MG63 (cell line): ENCODE data around the gene MACROD1. TPM values are rescaled to one million over a fixed set of nuclear protein-coding genes. Genes with fewer than 3 reads are reported as not detected.
"Not testable (repeated sequence)": the region's sequence is repeated elsewhere in the genome, so short reads cannot be mapped to it uniquely, and the experiment has no call there.

ENCODE experiments used
- DNase-seq: peaks from one replicate; pipeline ENCODE4 v3.0.0-alpha.2; 2020
- H3K27me3 ChIP-seq: fragments of 250-450 bp; sonication (Bioruptor Pico); 2 replicates; pipeline ENCODE4 v1.5.1; 2020; ENCODE audit warnings: mild to moderate bottlenecking, moderate library complexity
- H3K36me3 ChIP-seq: fragments of 250-450 bp; sonication (Bioruptor Pico); 2 replicates; pipeline ENCODE4 v1.5.1; 2020; ENCODE audit warnings: mild to moderate bottlenecking, moderate library complexity
- H3K4me3 ChIP-seq: fragments of 250-450 bp; sonication (Bioruptor Pico); 2 replicates; pipeline ENCODE4 v1.5.1; 2020; ENCODE audit warnings: mild to moderate bottlenecking, moderate library complexity
- H3K9me3 ChIP-seq: fragments of 250-450 bp; sonication (Bioruptor Pico); 2 replicates; pipeline ENCODE4 v1.5.1; 2020; ENCODE audit warnings: mild to moderate bottlenecking, moderate library complexity
- total RNA-seq: library from RNA; depleted of rRNA; stranded (reverse); fragments of >200 nt; shearing (Covaris generic); gene quantifications from 2 replicates; pipeline ENCODE4 v1.2.3, GENCODE V29; 2014; ENCODE audit warnings: low replicate concordance

MACROD1 gene
- total RNA-seq, 1 experiment from 2014 or later = 44.1 TPM

DNA sequence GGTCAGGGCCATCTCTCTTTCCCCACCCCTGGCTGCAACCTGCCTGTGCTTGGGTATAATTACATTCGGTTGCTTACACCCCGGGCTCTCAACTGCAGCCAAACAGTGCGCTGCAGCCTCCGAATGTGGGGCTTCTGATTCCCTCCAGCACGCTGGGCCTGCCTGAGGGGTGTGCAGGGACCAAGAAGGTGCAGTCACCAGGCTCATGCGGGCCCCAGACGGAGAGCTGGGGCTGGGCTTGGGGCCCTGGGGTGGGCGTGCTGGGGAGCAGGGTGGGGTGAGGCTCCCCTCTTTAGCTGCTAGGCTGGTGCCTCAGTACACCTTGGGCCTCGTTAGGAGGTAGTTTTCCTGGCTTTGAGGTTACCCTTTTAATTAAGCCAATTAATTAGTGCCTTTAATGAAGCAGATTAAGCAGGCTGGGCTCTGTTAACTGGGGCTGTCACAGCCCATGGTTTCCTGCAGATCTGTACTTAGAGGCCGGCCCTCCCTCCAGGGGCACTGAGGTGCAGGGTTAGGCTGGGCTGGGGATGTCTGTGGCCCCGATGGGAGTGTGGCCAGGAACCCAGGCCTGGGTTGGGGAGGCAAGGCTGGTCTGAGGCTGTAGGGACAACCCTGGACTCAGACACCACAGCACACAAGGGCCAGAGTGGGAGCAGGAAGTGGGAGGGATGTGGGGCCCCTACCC, 112.8 kb downstream of the MACROD1 start:
- no peak for DNase-seq
- H3K9me3 ChIP-seq = no peaks in the 10 kb centered on the region
- no peaks in the 10 kb centered on the region for H3K36me3 ChIP-seq
- H3K4me3 ChIP-seq = no peak overlapping the region
- H3K27me3 ChIP-seq = no peaks in the 10 kb centered on the region

DNA sequence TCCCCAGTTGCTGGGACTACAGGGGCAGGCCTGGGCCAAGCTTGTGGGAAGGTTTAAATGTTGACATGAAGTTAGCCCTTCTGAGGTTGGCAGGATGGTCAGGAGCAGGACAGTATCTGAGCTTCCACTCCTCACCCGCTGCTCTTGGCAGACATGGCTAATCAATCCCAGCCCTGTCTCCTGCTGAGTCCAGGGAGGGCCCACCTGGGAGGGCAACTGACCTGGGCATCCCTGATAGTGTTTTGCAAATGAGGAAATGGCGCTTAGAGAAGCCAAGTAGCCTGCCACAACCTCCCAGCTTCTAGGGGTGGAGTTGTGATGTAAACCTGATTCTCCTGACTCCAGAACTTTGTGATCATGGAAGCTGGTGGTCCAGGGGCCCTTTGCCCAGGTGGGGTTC, 113.5 kb downstream of the MACROD1 start:
- Histone ChIP-seq H3K9me3 (no peaks in the 10 kb centered on the region), H3K27me3 (no peaks in the 10 kb centered on the region), H3K4me3 (no peak overlapping the region), H3K36me3 (no peaks in the 10 kb centered on the region)
- no peak for DNase-seq

DNA sequence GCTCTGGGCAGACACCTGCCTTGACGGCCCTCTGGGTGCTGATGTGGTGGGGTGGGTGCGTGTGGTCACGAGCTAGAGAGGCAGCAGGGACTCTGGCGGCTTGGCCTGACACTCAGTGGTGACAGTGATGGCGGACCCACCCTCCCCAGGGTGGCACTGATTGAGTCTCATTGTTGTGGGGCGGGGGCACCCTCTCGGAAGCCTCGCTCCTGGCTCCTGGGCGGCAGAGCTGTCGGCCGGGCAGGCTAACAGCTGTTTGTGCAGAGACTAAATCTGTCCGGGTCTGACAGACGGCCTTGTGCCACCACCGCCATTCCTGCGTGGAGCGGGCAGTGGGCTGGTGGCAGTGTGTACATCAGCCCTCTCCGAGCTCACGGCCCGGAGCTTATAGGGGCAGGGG, 114.6 kb downstream of the MACROD1 start:
- Histone ChIP-seq H3K4me3 (no peak overlapping the region), H3K36me3 (no peaks in the 10 kb centered on the region), H3K9me3 (no peaks in the 10 kb centered on the region), H3K27me3 (no peaks in the 10 kb centered on the region)
- DNase-seq = no peak

DNA sequence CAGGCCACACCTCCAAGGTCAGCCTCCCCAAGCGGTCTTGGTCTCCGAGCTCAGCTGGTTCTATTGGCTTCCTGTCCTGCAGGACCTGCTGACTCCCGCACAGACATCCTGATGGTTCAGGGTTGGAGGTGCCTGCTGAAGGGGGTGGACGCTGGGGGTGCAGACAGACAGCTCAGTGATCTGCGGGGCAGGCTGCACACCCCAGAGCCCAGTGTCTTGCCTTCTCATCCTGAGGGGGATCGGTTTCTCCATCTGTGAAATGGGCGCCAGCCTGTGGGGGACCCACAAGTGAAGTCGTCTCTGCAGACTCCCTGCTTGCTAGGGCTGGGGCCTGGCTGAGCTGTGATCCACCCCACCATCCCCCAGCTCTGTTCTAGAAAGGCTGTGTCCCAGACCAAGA, 116.4 kb downstream of the MACROD1 start:
- H3K36me3 ChIP-seq = no peaks in the 10 kb centered on the region
- DNase-seq = no peak
- H3K4me3 ChIP-seq = no peak overlapping the region
- H3K27me3 ChIP-seq = no peaks in the 10 kb centered on the region
- H3K9me3 ChIP-seq = no peaks in the 10 kb centered on the region

DNA sequence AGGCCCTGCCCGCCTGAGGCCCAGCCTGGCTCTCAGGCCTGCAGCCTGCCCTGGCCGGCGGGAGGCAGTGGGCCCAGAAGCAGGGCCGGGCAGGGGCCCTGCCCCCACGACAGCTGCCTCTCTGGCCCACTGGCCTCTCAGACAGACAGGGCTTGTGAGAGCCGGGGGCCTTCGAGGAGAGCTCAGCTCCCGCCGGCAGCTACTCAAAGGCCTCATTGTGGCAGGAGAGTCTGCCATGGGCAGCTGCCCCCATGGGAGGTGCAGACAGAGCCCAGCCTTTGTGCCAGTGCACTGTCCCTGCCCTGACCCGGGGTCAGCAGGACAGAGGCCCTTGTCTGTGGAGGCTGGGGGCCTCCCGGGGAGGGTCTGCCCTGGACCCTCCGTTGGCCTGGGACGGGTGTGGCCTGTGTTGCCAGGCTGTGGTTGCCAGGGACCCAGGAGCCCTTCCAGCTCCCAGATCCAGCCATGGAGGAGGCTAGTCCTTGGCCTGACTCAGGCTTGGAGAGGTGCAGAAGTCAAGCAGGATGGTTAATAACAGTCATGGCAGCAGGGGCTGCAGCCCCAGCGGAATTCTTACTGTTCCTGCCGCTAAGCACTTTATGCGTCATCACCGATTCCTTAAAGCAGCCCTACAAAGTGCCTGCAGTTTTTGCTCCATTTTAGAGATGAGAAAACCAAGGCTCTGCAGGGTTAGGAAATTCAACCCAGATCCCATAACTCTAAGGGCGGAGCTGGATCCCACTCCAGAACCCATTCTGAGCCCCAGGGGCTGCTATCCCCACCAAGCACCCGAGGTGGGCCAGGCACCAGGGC, 117.7 kb downstream of the MACROD1 start:
- no peaks in the 10 kb centered on the region for H3K9me3 ChIP-seq
- no peaks in the 10 kb centered on the region for H3K27me3 ChIP-seq
- H3K4me3 ChIP-seq = no peak overlapping the region
- no peak for DNase-seq
- H3K36me3 ChIP-seq = no peaks in the 10 kb centered on the region

DNA sequence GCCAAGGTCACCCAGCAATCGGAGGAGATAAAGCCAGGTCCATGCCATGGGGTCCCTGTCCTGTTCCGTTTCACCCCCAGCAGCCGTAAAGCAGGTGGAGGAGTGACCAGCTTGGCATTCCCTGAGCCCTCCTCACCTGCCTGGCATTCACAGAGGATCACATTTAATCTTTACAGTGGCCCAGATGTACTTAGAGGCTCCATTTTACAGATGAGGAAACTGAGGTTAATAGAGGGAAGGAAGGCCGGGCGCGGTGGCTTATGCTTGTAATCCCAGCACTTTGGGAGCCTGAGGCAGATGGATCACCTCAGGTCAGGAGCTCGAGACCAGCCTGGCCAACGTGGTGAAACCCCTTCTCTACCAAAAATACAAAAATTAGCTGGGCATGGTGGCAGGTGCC, 118.5 kb downstream of the MACROD1 start:
- DNase-seq, H3K9me3 ChIP-seq, H3K4me3 ChIP-seq, H3K36me3 ChIP-seq, H3K27me3 ChIP-seq: not testable (repeated sequence)

DNA sequence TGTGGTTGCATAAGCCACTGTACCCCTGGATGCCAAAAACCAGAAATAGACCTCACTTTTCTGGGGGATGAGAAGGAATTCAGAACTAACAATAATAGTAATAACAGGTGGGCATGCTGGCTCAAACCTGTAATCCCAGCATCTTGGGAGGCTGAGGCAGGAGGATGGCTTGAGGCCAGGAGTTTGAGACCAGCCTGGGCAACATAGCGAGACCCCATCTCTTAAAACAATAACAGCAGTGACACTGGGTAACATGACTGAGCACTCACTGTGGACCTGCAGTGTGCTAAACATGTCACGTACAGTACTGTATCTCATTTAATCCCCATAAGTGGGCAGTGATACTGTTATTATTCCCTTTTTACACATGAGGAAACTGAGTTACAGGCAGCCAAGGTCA, 120.2 kb downstream of the MACROD1 start:
- Histone ChIP-seq H3K36me3 (no peaks in the 10 kb centered on the region), H3K27me3 (no peaks in the 10 kb centered on the region), H3K4me3 (no peak overlapping the region), H3K9me3 (no peaks in the 10 kb centered on the region)
- no peak for DNase-seq

DNA sequence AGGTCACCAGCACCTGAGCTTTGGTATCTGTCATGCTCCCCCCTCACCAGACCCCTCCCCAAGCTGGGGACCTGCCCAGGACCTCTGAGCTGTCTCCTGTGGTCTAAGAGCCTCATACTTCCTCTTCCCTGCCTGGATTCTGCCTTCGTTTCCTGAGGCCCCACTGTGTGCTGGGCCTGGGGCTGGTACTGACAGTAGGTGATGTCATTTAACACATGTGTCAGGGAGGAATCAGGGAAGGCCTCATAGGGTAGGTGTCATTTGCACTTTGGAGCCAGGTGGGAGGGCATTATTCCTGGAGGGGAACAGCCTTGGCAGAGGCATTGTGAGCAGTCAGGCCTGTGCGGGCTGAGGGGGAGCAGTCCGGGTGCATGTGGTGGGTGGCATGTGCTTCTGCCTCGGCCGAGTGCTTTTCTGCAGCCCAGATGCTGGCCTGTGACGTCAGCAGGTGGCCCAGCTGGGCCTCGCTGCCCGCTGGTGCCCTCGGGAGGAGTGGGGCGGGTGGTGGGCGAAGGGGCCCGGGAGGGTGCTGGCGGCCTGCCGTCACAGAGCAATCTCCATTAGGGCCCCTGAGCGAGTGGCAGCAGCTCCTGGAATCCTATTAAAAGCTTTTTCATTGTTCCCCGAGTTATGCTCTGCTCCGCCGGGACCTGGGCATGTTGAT, 121.1 kb downstream of the MACROD1 start:
- H3K9me3 ChIP-seq = no peaks in the 10 kb centered on the region
- no peak for DNase-seq
- no peaks in the 10 kb centered on the region for H3K36me3 ChIP-seq

DNA sequence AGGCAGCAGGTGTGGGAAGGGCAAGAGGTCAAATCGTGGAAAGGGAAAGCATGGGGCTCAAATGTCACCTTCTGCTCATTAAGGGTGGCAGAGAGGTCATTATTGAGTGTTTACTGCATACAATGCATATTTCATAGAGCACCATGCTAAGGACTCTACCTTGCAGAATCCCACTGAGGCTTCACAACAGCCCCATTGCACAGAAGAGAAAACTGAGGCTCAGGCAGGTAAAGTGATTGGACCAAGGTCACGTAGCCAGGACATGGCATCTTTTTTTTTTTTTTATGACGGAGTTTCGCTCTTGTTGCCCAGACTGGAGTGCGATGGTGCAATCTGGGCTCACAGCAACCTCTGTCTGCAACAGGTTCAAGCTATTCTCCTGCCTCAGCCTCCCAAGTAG, 122.4 kb downstream of the MACROD1 start:
- Histone ChIP-seq H3K36me3 (no peaks in the 10 kb centered on the region), H3K4me3 (no peak overlapping the region), H3K9me3 (no peaks in the 10 kb centered on the region), H3K27me3 (no peaks in the 10 kb centered on the region)
- DNase-seq = no peak

More for the DNA sequence above, 121.1 kb downstream of the MACROD1 start:
- H3K27me3 ChIP-seq = no peaks in the 10 kb centered on the region
- no peak overlapping the region for H3K4me3 ChIP-seq

DNA sequence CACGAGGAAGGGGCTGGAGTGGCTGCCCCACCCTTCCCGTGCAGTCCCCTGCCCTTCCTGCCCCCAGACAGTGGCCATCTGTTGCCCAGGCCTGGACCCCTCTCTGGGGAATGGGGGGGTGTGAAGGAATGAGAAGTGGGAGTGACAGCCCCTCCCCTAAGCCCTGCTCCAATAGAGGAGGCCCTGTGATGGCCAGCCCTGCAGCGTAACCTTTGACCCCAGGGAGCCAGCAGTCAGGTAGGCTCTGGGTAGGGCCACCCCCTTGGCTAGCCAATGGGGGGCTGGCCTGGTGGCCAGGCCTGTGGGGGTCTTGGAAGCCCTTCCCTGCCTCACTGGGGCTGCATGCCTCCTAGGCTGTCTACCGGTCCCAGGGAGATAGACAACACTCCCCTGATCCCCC, 123.6 kb downstream of the MACROD1 start:
- Histone ChIP-seq H3K36me3 (no peaks in the 10 kb centered on the region), H3K4me3 (no peak overlapping the region), H3K9me3 (no peaks in the 10 kb centered on the region), H3K27me3 (no peaks in the 10 kb centered on the region)
- no peak for DNase-seq

DNA sequence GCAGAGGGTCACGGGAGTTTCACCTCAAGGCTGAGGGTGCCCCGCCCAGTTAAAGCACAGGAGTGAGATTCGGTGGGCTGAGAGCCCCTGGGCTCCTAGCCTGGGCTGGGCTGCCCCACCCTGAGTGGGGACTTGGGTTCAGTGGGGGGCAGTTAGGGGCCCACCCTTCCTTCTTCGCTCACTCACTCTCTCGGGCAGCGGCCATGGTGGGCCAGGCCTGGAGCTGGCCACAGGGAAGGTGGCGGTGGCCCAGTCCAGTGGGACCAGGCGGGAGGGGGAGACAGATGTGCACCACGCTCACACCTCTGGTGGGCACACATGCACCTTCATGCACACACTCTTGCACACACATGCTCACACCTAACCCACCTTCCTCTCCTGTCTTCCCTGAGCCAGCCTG, 124.1 kb downstream of the MACROD1 start:
- Histone ChIP-seq H3K4me3 (no peak overlapping the region), H3K9me3 (no peaks in the 10 kb centered on the region), H3K36me3 (no peaks in the 10 kb centered on the region), H3K27me3 (no peaks in the 10 kb centered on the region)
- no peak for DNase-seq

DNA sequence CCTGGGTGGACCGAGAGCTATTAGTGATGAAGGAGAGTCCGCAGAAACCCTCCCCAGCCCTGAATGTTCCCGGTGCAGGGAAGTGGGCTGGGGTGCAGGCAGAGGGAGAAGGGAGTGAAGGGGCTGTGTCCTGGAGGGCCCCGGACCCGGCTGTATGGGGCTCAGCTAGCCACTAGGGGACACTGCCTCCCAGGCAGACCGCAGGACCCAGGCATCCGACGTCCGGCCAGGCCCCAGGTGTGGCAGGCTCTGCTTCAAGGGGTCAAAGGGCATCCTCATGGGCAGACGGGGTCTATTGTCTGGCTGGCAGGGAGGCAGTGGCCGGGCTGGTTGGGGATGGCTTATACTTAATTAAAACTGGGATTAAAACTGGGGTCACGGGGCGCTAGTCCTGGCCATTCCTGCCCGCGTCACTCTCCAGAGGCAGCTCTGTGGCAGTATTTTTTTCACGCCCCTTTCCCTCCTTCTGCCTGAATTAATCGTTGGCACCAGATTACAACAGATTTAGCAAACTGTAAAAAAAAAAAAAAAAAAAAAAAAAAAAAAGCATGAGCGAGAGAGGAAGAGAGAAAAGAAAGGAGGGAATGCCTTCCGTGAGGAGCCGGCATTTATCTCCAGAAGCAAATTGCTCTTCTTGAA, 125.1 kb downstream of the MACROD1 start:
- no peak for DNase-seq
- H3K36me3 ChIP-seq = no peaks in the 10 kb centered on the region
- no peaks in the 10 kb centered on the region for H3K27me3 ChIP-seq
- H3K4me3 ChIP-seq = no peak overlapping the region
- H3K9me3 ChIP-seq = no peaks in the 10 kb centered on the region

DNA sequence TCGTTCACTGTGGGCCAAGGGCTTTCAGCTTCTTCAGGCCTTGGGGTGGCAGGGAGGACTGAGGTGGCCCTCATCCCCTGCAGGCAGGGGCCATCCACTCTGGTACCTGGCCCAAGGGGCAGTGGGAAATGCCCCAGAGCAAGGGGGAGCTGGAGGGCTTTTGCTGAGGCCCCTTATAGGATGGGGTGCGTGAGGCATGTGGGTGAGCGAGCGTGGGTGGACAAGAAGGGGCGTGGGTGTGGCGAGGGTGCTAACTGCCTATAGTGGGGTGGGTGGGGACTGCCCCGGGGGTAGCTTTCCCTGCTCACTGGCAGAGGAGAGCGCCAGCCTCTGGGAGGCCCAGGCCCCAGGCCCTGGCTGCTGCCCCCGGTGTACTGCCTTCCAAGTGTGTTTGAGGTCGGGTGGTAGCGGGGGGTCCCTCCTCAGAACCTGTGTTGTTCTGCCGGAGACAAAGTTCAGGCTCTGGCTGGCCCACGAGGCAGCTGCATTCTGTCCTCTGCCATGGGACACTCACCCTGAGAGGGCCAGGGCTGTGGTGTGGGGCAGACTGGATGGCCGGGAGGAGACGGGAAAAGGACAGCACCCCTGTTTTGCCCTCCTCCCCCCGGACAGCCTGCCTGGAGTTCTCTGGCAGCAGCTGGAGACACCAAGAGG, 126.8 kb downstream of the MACROD1 start:
- no peak for DNase-seq
- H3K4me3 ChIP-seq = no peak overlapping the region
- H3K27me3 ChIP-seq = peaks cover 4% of the 10 kb centered on the region
- no peaks in the 10 kb centered on the region for H3K36me3 ChIP-seq
- H3K9me3 ChIP-seq = no peaks in the 10 kb centered on the region

DNA sequence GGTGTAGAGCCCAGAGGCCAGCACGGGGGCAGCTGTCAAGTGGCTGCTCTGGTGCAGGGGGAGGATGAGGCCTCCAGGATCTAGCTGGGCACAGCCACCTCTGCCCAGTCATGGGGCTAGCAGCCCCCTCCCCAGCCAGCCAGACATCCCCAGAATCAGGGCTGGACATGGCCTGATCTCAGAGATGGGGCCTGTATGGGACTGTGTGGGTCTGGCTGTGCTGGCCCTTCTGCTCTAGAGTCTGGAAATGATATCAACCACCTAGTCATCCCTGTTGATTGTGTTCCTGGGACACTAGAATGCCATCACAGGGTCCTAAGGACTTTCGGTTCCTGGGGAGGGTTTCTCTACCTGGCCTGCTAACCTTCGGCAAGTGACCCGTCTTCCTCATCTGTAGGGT, 127.4 kb downstream of the MACROD1 start:
- DNase-seq = no peak
- Histone ChIP-seq H3K4me3 (no peak overlapping the region), H3K36me3 (no peaks in the 10 kb centered on the region), H3K9me3 (no peaks in the 10 kb centered on the region), H3K27me3 (peaks cover 4% of the 10 kb centered on the region)

DNA sequence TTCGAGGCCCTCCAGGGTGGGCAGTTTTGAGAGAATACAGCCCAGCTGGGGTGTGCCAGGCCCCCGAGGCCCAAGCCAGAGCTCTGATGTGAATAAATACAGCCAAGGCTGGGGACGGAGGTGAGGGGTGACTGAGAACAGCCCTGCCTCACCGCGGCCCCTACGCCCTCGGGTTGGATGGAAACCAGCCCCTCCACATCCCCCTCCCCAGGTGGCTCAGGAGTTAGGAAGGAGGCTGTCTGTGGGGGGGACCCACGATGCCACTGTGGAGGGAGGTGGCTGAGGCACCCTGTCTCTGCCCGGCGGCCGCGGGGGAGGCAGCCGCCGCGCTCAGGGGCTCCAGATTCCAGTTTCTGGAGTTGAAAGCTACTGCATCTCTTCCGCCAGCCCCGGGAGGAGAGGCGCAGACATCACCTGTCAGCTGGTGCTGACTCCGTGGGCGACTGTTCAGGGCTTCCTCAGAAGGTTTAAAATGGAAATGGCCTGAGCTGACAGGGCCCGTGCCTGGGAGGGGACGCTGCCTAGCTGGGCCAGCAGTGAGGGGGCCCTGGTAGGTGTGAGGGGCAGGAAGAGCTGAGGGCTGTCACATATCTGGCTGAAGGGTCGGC, 128.8 kb downstream of the MACROD1 start:
- Histone ChIP-seq H3K36me3 (no peaks in the 10 kb centered on the region), H3K4me3 (no peak overlapping the region), H3K9me3 (no peaks in the 10 kb centered on the region), H3K27me3 (peaks cover 4% of the 10 kb centered on the region)
- no peak for DNase-seq
